Lower leg skin (tissue), 4 donors: ENCODE results near the gene RCBTB2. TPM values are rescaled to one million over a fixed set of nuclear protein-coding genes. Genes with fewer than 3 reads are reported as not detected.
A peak's percentile ranks its signal among the peaks of the same experiment; 100 is the strongest.

ENCODE experiments used
- DNase-seq, 2 donors: peaks; one replicate each; pipeline ENCODE4 v3.0.0-alpha.2; 2019; ENCODE audit warnings: low spot score in 2 of 2
- H3K4me3 ChIP-seq: fragments of 200-600 bp; sonication (generic); 2 replicates; pipeline ENCODE4 v1.5.1; 2017; ENCODE audit warnings: mild to moderate bottlenecking, low read depth; ENCODE audit not compliant: poor library complexity, severe bottlenecking
- CTCF ChIP-seq, 3 donors: fragments of 450-650 bp; IDR thresholded peaks; one replicate each; pipeline ENCODE4 v1.5.1; 2016; ENCODE audit warnings: antibody characterized with exemption in 3 of 3, mild to moderate bottlenecking in 3 of 3, moderate library complexity in 2 of 3
- POLR2A ChIP-seq, 2 donors: fragments of 450-650 bp; IDR thresholded peaks; one replicate each; pipeline ENCODE4 v1.6.1; 2016 to 2017; ENCODE audit warnings: antibody characterized with exemption in 2 of 2, mild to moderate bottlenecking in 1 of 2, moderate library complexity in 1 of 2
- WGBS, 2 donors: methylation state at CpG; one replicate each; pipeline ENCODE4 v1.1.5; 2018; 5-methylcytosine and 5-hydroxymethylcytosine counted together
- intact Hi-C: fragments of 100-400 bp; cut with DNase I; formaldehyde crosslinking; loops from one replicate; pipeline ENCODE4 v1.15.0; 2023; ENCODE audit warnings: low total_unique reads
- total RNA-seq, 4 donors: library from RNA; depleted of rRNA; stranded (reverse); fragments of >200 nt; gene quantifications; one replicate each; pipeline ENCODE4 v1.1.0, GENCODE V29; 2016

The RCBTB2 gene
- total RNA-seq, 4 donors from 2014 or later = 3.5 to 6.7 (median 3.9) TPM

GRCh38 chr13:48514793-48515192 is 18.1 kb downstream of the RCBTB2 start:
- DNase-seq = no peak
- WGBS, 2 donors = 93% methylated on average over 4 of the region's 4 CpGs
- intact Hi-C loops = no loop called here
- no peak overlapping the region for H3K4me3 ChIP-seq
- TF ChIP-seq POLR2A (IDR thresholded peaks at IDR 0.05) (no peak), CTCF (IDR thresholded peaks at IDR 0.05) (no peak)

- no peak overlapping the region for H3K4me3 ChIP-seq
- peak in 1 of 2 donors; percentile 69 for DNase-seq
Measured at GRCh38 chr13:48511621-48512230, 21.2 kb downstream of the RCBTB2 start.

GRCh38 chr13:48510698-48511097 is 22.2 kb downstream of the RCBTB2 start:
- intact Hi-C loops = no loop called here
- no peak overlapping the region for H3K4me3 ChIP-seq
- no peak for DNase-seq
- WGBS, 2 donors = 81 to 85% methylated on average over 5 of the region's 5 CpGs
- no peak for TF ChIP-seq CTCF (IDR thresholded peaks at IDR 0.05)
- no peak for TF ChIP-seq POLR2A (IDR thresholded peaks at IDR 0.05)

More at GRCh38 chr13:48511621-48512230, 21.2 kb downstream of the RCBTB2 start:
- WGBS, 2 donors = 49 to 56% methylated on average over 10 of the region's 10 CpGs
- TF ChIP-seq CTCF (IDR thresholded peaks at IDR 0.05) (no peak), POLR2A (IDR thresholded peaks at IDR 0.05) (no peak)
- intact Hi-C loops = no loop called here

- 55 to 58% methylated on average over 6 of the region's 6 CpGs for WGBS, 2 donors
- intact Hi-C loops = no loop called here
- peak in 1 of 2 donors; percentile 55 for DNase-seq
- no peak overlapping the region for H3K4me3 ChIP-seq
- TF ChIP-seq POLR2A (IDR thresholded peaks at IDR 0.05) (no peak), CTCF (IDR thresholded peaks at IDR 0.05) (no peak)
Measured at GRCh38 chr13:48508011-48508410, 24.9 kb downstream of the RCBTB2 start.

GRCh38 chr13:48507021-48507420 is 25.9 kb downstream of the RCBTB2 start:
- TF ChIP-seq POLR2A (IDR thresholded peaks at IDR 0.05) (no peak), CTCF (IDR thresholded peaks at IDR 0.05) (no peak)
- WGBS, 2 donors = 48 to 52% methylated on average over 10 of the region's 10 CpGs
- no peak overlapping the region for H3K4me3 ChIP-seq
- peak; percentile 64 to 90 for DNase-seq
- intact Hi-C loops = no loop called here
